CD14-positive monocyte (primary cell): ENCODE measurements around the gene PHYKPL. TPM values are rescaled to one million over a fixed set of nuclear protein-coding genes. Genes with fewer than 3 reads are reported as not detected.

Experiments used
- DNase-seq, 3 donors: peaks; one replicate each; pipeline ENCODE4 v3.0.0-alpha.2; 2011 to 2022
- H2AFZ ChIP-seq: 2 replicates; pipeline ENCODE4 v1.6.0; 2012; ENCODE audit warnings: mild to moderate bottlenecking, low read depth, low read length, inconsistent platforms; ENCODE audit not compliant: insufficient read depth, poor library complexity, severe bottlenecking
- H3K27ac ChIP-seq, 2 donors: 1 replicate in 1 of 2; 2 replicates in 1 of 2; pipeline ENCODE4 v1.5.1; 2012 to 2013; ENCODE audit warnings: low read length in 2 of 2, control low read depth in 1 of 2, inconsistent platforms in 1 of 2, low read depth in 1 of 2, mild to moderate bottlenecking in 1 of 2
- H3K27me3 ChIP-seq, 2 donors: one replicate each; pipeline versions ENCODE4 v1.6.0 to v1.6.1; 2011 to 2013; ENCODE audit warnings: low read length in 2 of 2; ENCODE audit not compliant: control insufficient read depth in 2 of 2, insufficient read depth in 2 of 2
- H3K36me3 ChIP-seq, 2 donors: replicated peaks in 1 of 2; 1 replicate in 1 of 2; 2 replicates in 1 of 2; pipeline versions ENCODE4 v1.5.1 to v1.6.1; 2012 to 2013; ENCODE audit warnings: low read length in 2 of 2, control low read depth in 1 of 2, inconsistent platforms in 1 of 2, mild to moderate bottlenecking in 1 of 2; ENCODE audit not compliant: insufficient read depth in 2 of 2, control insufficient read depth in 1 of 2
- H3K4me1 ChIP-seq, 2 donors: 1 replicate in 1 of 2; 2 replicates in 1 of 2; pipeline versions ENCODE4 v1.5.1 to v1.6.1; 2012 to 2013; ENCODE audit warnings: low read length in 2 of 2, control low read depth in 1 of 2, inconsistent platforms in 1 of 2, mild to moderate bottlenecking in 1 of 2, moderate library complexity in 1 of 2; ENCODE audit not compliant: insufficient read depth in 2 of 2, control insufficient read depth in 1 of 2
- H3K4me2 ChIP-seq: replicated peaks from 2 replicates; pipeline ENCODE3; 2012; ENCODE audit warnings: low read length, moderate library complexity, mild to moderate bottlenecking; ENCODE audit not compliant: poor library complexity, severe bottlenecking; ENCODE audit errors: extremely low read depth
- H3K4me3 ChIP-seq, 3 experiments: fragments of 200-600 bp in 1 of 3; sonication (generic) in 1 of 3; replicated peaks in 1 of 3; 1 replicate in 2 of 3; 2 replicates in 1 of 3; pipeline ENCODE4 v1.5.1; 2011 to 2013; ENCODE audit warnings: low read length in 3 of 3, mild to moderate bottlenecking in 3 of 3, control low read depth in 2 of 3, low read depth in 2 of 3, inconsistent platforms in 1 of 3, moderate library complexity in 1 of 3
- H3K79me2 ChIP-seq: 2 replicates; pipeline ENCODE4 v1.6.0; 2012; ENCODE audit warnings: mild to moderate bottlenecking, control low read depth, inconsistent platforms, low read length, moderate library complexity; ENCODE audit not compliant: insufficient read depth
- H3K9ac ChIP-seq: 2 replicates; pipeline ENCODE4 v1.6.0; 2017; ENCODE audit warnings: low read length, mild to moderate bottlenecking; ENCODE audit not compliant: insufficient read depth, poor library complexity, severe bottlenecking
- H3K9me3 ChIP-seq, 2 donors: replicated peaks in 1 of 2; 1 replicate in 1 of 2; 2 replicates in 1 of 2; pipeline versions ENCODE4 v1.5.1 to v1.6.1; 2012 to 2013; ENCODE audit warnings: low read length in 2 of 2, control low read depth in 1 of 2; ENCODE audit not compliant: control insufficient read depth in 1 of 2, insufficient read depth in 1 of 2
- H4K20me1 ChIP-seq: 2 replicates; pipeline ENCODE4 v1.6.0; 2012; ENCODE audit warnings: mild to moderate bottlenecking, low read length, control low read depth, moderate library complexity; ENCODE audit not compliant: insufficient read depth
- H3K27ac Mint-ChIP-seq, 7 donors: one replicate each; pipeline ENCODE4 v1.8.0; 2020; ENCODE audit warnings: mild to moderate bottlenecking in 7 of 7, mixed read lengths in 7 of 7, moderate library complexity in 6 of 7, inconsistent platforms in 2 of 7
- H3K27me3 Mint-ChIP-seq, 3 donors: one replicate each; pipeline ENCODE4 v1.8.0; 2021 to 2022; ENCODE audit warnings: low read depth in 3 of 3, mild to moderate bottlenecking in 3 of 3, mixed read lengths in 3 of 3, moderate library complexity in 3 of 3, inconsistent platforms in 1 of 3
- H3K36me3 Mint-ChIP-seq, 2 donors: one replicate each; pipeline ENCODE4 v1.8.0; 2020; ENCODE audit warnings: mixed read lengths in 2 of 2, inconsistent platforms in 1 of 2, mild to moderate bottlenecking in 1 of 2
- H3K4me1 Mint-ChIP-seq: one replicate; pipeline ENCODE4 v1.8.0; 2020; ENCODE audit warnings: mild to moderate bottlenecking, mixed read lengths
- H3K4me3 Mint-ChIP-seq, 2 donors: one replicate each; pipeline ENCODE4 v1.8.0; 2020; ENCODE audit warnings: mild to moderate bottlenecking in 2 of 2, mixed read lengths in 2 of 2, moderate library complexity in 1 of 2
- H3K9me3 Mint-ChIP-seq, 7 donors: one replicate each; pipeline ENCODE4 v1.8.0; 2020 to 2022; ENCODE audit warnings: mixed read lengths in 7 of 7, mild to moderate bottlenecking in 6 of 7, moderate library complexity in 6 of 7, inconsistent platforms in 2 of 7
- WGBS: methylation state at CpG from one replicate; pipeline ENCODE4 v1.1.5; 2013; ENCODE audit warnings: missing lambda C conversion rate; ENCODE audit not compliant: insufficient coverage; 5-methylcytosine and 5-hydroxymethylcytosine counted together
- intact Hi-C, 2 donors: fragments of 100-400 bp; cut with micrococcal nuclease; formaldehyde crosslinking; loops; one replicate each; pipeline versions ENCODE4 v1.15.0 to v1.15.1; 2023
- polyA plus RNA-seq, 3 donors: library from polyadenylated mRNA; depleted of rRNA in 1 of 3; unstranded in 2 of 3; stranded (reverse) in 1 of 3; fragments of 300-500 nt in 2 of 3; fragments of >200 nt in 1 of 3; fragmentation: Illumina TruSeq in 2 of 3; gene quantifications; 1 replicate in 2 of 3; 2 replicates in 1 of 3; pipeline ENCODE4 v1.2.3, GENCODE V29; 2012 to 2021
- TF ChIP-seq, protein P1 (sequence below): fragments of 200-600 bp; IDR thresholded peaks from one replicate; pipeline ENCODE4 v1.8.0; 2022; ENCODE audit warnings: antibody characterized with exemption, mild to moderate bottlenecking

The PHYKPL gene
- polyA plus RNA-seq, 3 donors, result 39.2 to 199 (median 43.0) TPM

DNA sequence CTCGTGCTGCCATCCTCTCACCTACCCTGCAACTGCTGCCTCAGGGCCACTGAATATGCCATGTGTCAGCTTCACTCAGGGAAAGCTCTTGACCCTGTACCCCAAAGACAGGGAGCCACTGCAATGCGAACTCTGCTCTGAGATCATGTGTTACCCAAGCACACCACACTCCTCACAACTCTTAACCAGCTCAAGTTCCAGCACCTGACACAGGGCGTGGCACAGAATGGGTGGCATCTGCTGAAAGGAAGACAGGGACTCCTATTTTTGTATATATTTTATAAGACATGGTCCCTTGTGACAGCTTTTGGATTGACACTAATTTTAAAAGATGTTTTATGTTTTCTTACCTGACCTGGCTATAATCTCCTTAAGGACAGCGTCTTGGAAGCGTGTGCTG lies 10.7 kb downstream of the PHYKPL start:
- H3K9me3 ChIP-seq, result no peaks in the 10 kb centered on the region
- Mint-ChIP-seq H3K36me3 (peaks cover 63 to 93% of the 10 kb centered on the region in 2 donors), H3K9me3 (peaks cover 0 to 5% (median 0%) of the 10 kb centered on the region in 7 donors), H3K27ac (peak overlapping the region; percentile 3 to 75 (median 73)), H3K27me3 (peaks cover 0 to 5% (median 1%) of the 10 kb centered on the region in 3 donors), H3K4me3 (no peak overlapping the region), H3K4me1 (peaks cover 24% of the 10 kb centered on the region)
- no peak overlapping the region for H2AFZ ChIP-seq
- 97% methylated on average over 2 of the region's 5 CpGs for WGBS
- no peak overlapping the region for H3K4me3 ChIP-seq
- H3K27me3 ChIP-seq, result no peaks in the 10 kb centered on the region
- H3K36me3 ChIP-seq, result peaks cover 59 to 98% of the 10 kb centered on the region in 2 donors
- H3K79me2 ChIP-seq, result peaks cover 18% of the 10 kb centered on the region
- peaks cover 80% of the 10 kb centered on the region for H4K20me1 ChIP-seq
- H3K9ac ChIP-seq, result no peak overlapping the region
- peak overlapping the region; percentile 16 to 63 for H3K27ac ChIP-seq
- intact Hi-C loops, result no loop called here
- TF ChIP-seq, protein P1, sequence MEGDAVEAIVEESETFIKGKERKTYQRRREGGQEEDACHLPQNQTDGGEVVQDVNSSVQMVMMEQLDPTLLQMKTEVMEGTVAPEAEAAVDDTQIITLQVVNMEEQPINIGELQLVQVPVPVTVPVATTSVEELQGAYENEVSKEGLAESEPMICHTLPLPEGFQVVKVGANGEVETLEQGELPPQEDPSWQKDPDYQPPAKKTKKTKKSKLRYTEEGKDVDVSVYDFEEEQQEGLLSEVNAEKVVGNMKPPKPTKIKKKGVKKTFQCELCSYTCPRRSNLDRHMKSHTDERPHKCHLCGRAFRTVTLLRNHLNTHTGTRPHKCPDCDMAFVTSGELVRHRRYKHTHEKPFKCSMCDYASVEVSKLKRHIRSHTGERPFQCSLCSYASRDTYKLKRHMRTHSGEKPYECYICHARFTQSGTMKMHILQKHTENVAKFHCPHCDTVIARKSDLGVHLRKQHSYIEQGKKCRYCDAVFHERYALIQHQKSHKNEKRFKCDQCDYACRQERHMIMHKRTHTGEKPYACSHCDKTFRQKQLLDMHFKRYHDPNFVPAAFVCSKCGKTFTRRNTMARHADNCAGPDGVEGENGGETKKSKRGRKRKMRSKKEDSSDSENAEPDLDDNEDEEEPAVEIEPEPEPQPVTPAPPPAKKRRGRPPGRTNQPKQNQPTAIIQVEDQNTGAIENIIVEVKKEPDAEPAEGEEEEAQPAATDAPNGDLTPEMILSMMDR, result no peak
- H3K4me1 ChIP-seq, result peaks cover 11 to 17% of the 10 kb centered on the region in 2 donors
- H3K4me2 ChIP-seq, result no peak overlapping the region
- DNase-seq, result no peak

DNA sequence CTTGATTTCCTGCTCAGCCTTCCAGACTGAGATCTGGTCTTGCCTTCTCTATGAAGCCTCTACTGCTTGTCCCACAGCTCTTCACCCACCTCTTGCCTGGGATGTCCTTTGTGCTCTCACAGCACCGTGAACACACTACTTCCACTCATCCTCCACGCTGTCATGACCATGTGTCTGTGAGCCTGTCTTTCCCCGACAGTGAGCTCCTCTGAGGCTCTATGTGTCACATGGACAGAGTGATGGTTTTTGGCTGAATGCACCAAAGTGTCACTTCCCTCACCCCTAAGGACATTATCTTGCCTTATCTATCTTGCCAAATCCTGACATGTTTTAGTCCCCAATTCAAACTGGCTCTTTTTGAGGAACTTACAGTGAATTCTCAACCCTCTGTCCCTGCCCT lies 11.3 kb downstream of the PHYKPL start:
- H3K4me1 Mint-ChIP-seq, result peaks cover 30% of the 10 kb centered on the region
- peaks cover 0 to 5% (median 0%) of the 10 kb centered on the region in 7 donors for H3K9me3 Mint-ChIP-seq
- peak overlapping the region in 6 of 7 donors; percentile 3 to 75 (median 73) for H3K27ac Mint-ChIP-seq
- WGBS, result 61% methylated on average over 2 of the region's 3 CpGs
- no peak overlapping the region for H3K4me2 ChIP-seq
- H3K4me1 ChIP-seq, result peaks cover 16 to 22% of the 10 kb centered on the region in 2 donors
- intact Hi-C loops, result no loop called here
- H3K4me3 ChIP-seq, result no peak overlapping the region
- no peak overlapping the region for H2AFZ ChIP-seq
- no peak overlapping the region for H3K9ac ChIP-seq
- peaks cover 12% of the 10 kb centered on the region for H3K79me2 ChIP-seq
- peaks cover 54 to 98% of the 10 kb centered on the region in 2 donors for H3K36me3 ChIP-seq
- peak overlapping the region; percentile 16 to 63 for H3K27ac ChIP-seq
- no peaks in the 10 kb centered on the region for H3K9me3 ChIP-seq
- H3K27me3 Mint-ChIP-seq, result peaks cover 0 to 3% (median 1%) of the 10 kb centered on the region in 3 donors
- DNase-seq, result no peak
- no peaks in the 10 kb centered on the region for H3K27me3 ChIP-seq
- peaks cover 80% of the 10 kb centered on the region for H4K20me1 ChIP-seq
- TF ChIP-seq, protein P1, result no peak
- peaks cover 61 to 93% of the 10 kb centered on the region in 2 donors for H3K36me3 Mint-ChIP-seq
- no peak overlapping the region for H3K4me3 Mint-ChIP-seq
